ENCODE data around the gene SCARF1.

DNA sequence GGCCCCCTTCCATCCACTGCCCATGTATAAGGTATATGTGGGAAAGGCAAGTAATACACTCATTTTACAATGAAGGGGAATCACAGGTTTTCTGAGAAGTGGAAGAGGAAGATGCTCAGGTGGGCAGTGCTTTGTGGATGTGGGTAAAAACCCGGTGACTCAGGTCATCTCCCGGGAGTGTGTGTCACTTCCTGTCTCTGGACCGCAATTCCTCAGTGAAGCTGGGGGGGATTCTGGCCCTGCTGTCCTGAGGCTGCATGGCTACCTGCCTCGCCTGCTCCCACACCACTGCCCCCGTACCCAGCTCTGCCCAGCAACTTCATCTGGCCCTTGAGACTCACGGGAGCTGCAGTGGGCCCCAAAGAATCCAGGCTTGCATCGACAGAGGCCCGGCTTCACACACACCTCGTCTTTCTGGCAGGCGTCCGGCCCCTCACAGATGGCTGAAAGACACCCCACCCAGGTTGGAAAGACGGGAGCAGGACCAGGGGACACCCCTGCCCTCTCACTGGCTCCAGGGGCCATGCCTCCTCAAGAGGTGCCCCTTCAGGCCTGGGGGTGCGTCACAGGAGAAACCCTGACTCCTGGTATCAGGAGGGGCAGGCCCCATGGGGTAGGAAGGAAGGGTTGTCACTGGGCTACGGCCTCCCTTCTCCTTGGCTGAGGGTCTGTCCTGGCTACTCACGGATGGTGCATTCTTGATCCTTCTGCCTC lies 882 bp downstream of the SCARF1 start:
- no peak for TF ChIP-seq EZH2 (IDR thresholded peaks at IDR 0.05; ENCODE audit: low read length, unreplicated experiment)
- TF ChIP-seq, protein P1, sequence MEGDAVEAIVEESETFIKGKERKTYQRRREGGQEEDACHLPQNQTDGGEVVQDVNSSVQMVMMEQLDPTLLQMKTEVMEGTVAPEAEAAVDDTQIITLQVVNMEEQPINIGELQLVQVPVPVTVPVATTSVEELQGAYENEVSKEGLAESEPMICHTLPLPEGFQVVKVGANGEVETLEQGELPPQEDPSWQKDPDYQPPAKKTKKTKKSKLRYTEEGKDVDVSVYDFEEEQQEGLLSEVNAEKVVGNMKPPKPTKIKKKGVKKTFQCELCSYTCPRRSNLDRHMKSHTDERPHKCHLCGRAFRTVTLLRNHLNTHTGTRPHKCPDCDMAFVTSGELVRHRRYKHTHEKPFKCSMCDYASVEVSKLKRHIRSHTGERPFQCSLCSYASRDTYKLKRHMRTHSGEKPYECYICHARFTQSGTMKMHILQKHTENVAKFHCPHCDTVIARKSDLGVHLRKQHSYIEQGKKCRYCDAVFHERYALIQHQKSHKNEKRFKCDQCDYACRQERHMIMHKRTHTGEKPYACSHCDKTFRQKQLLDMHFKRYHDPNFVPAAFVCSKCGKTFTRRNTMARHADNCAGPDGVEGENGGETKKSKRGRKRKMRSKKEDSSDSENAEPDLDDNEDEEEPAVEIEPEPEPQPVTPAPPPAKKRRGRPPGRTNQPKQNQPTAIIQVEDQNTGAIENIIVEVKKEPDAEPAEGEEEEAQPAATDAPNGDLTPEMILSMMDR (conservative IDR thresholded peaks at IDR 0.05; ENCODE audit: low read depth, low read length), result no peak
